Activated CD4-positive, alpha-beta T cell treated with anti-CD3 and anti-CD28 coated beads, Interleukin-2, amount 50 U/mL, for 4 hours (primary cell): Measurements from ENCODE around the gene TGFB2.

ENCODE experiments used
- DNase-seq, 2 experiments: peaks; one replicate each; pipeline ENCODE4 v3.0.0-alpha.2; 2020

TGFB2 gene

GRCh38 chr1:218430822-218431221 is 85.7 kb downstream of the TGFB2 start:
- DNase-seq: no peak

DNA sequence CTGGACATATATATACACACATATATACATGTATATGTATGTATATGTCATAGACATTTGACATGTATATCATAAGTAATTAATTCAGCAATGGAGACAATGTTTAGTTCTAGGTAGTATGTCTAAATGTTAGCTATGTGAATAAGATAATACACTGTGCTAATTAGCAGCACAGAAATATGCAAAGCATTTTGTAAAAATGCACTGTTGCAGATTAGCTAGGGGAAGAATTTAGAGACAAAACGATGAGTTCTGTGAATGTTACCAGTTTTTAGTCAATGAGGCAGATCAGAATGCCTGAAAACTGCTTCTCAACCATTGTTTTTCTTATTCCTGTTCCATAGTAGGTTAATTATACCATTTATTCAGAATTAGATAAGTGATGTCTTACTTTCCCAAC is 86.3 kb downstream of the TGFB2 start:
- DNase-seq: no peak

DNA sequence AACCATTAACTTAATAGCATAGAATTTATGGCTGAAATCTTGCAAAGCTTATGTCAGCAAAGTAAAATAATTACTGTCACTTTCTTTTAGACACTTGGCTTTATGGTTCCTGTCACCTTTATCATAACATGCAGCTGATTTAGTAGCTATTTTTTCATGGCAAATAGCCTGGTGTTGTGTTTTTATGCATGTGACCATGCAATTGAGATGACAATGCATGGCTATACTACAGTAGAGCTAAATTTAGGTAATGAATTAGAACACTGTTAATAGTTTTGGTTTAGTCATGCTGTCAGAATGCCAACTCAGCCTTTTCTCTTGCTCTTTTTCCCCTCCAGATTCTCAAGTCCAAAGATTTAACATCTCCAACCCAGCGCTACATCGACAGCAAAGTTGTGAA is 88.6 kb downstream of the TGFB2 start:
- no peak for DNase-seq

GRCh38 chr1:218435528-218435927 is 90.4 kb downstream of the TGFB2 start:
- DNase-seq: no peak

- no peak for DNase-seq
These were observed 91.2 kb downstream of the TGFB2 start for GRCh38 chr1:218436346-218436745.

DNA sequence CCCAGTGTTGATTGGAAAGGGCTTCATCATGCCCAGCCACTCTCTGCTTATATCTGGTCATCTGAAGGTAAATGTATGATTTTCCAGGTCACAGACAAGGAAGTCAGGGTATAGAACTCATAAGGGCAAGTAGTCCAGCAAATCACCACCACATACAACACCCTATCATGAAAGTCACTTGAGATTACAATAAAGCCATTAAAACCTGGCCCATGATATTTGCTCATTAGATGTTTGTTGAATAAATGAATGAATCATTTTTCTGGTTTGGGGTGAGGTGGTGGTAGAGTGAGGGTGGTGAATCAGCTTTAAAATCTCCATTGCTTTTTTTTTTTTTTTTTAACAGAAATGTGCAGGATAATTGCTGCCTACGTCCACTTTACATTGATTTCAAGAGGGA is 91.9 kb downstream of the TGFB2 start:
- no peak for DNase-seq

- DNase-seq: no peak
These were observed 94.6 kb downstream of the TGFB2 start for GRCh38 chr1:218439541-218440295.

- no peak for DNase-seq
These were observed 98.1 kb downstream of the TGFB2 start for GRCh38 chr1:218443255-218443654.

DNA sequence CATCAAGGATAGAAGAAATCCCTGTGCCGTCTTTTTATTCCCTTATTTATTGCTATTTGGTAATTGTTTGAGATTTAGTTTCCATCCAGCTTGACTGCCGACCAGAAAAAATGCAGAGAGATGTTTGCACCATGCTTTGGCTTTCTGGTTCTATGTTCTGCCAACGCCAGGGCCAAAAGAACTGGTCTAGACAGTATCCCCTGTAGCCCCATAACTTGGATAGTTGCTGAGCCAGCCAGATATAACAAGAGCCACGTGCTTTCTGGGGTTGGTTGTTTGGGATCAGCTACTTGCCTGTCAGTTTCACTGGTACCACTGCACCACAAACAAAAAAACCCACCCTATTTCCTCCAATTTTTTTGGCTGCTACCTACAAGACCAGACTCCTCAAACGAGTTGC is 99.0 kb downstream of the TGFB2 start:
- no peak for DNase-seq

GRCh38 chr1:218444588-218444987 is 99.5 kb downstream of the TGFB2 start:
- no peak for DNase-seq

GRCh38 chr1:218447010-218447689 is 102.0 kb downstream of the TGFB2 start:
- DNase-seq: no peak

DNA sequence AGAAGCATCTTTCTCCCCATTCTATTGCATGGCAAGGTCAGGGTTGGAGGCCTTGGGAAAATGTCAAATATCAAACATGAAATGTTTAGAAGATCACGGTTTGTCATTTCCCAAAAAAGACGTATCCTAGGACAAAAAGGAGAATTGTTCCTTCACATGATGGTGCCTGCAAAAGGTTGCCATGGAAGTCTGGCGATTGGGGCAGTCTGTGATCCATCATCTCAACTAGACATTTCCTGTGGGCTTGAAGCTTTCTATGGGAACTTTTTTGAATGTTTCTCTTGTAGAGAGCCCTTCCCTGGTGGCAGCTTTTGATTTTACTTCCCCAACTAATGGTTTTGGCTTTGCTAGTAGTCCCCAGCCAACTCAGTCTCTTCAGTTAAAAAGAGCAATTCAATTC is 106.3 kb downstream of the TGFB2 start:
- DNase-seq: no peak

- no peak for DNase-seq
These were observed 109.7 kb downstream of the TGFB2 start for GRCh38 chr1:218454700-218455282.

GRCh38 chr1:218456444-218456843 is 111.3 kb downstream of the TGFB2 start:
- no peak for DNase-seq

DNA sequence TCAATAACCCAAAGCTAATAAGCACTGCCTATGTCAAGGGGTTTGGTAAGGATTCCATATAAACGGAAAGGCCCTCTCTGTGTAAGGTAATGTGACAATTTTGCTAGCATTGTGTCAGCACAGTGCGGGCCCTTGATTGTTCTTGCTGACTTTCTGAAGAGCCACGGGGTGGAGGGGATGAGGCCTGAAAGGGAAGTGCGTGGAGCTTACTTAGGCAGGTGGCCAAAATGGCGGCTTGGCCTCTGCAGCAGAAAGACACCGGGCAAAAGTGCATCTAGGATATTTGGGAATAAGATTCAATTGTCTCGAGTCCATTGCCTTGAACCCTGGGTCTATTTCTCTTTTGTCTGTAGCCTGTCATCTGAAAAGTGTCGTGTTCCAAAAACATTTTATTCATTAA is 114.3 kb downstream of the TGFB2 start:
- no peak for DNase-seq

- DNase-seq: no peak
These were observed 115.0 kb downstream of the TGFB2 start for GRCh38 chr1:218459878-218460711.

DNA sequence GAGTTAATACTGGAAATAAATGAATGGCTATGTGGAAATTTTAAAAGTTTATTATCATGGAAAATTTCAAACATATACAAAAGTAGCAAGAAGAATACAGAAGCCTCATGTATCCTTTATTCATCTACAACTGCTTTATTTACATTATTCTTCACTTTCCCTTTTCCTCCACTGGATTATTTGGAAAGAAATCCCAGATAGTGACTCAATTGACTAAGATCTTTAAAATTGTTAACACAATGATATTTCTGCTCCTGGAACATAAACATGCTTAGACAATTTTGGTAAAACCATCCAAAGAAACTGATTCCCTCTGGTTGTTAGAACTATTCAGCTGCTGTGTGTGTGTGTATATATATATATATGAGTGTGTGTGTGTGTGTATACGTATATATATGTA is 116.2 kb downstream of the TGFB2 start:
- no peak for DNase-seq

GRCh38 chr1:218462116-218462515 is 117.0 kb downstream of the TGFB2 start:
- no peak for DNase-seq

DNA sequence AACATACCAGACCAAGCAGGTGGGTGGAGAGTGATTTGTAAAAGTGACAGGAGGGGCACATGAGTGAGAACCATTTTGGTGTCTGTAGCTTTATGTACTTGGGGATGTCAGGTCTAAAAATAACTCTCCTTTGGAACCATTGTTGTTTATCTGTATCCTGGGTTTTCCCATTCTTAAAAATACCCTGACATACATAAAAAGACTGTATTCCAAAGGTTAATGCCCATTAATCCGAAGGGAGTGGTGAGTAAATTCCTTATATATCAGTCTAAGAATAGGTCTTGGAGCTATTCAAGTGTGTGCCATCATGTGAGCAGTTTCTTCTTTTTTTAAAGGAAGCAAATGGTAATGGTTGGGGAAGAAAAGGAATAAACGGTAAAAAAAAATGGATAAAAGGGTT is 117.5 kb downstream of the TGFB2 start:
- no peak for DNase-seq

GRCh38 chr1:218463194-218464156 is 118.3 kb downstream of the TGFB2 start:
- no peak for DNase-seq

DNA sequence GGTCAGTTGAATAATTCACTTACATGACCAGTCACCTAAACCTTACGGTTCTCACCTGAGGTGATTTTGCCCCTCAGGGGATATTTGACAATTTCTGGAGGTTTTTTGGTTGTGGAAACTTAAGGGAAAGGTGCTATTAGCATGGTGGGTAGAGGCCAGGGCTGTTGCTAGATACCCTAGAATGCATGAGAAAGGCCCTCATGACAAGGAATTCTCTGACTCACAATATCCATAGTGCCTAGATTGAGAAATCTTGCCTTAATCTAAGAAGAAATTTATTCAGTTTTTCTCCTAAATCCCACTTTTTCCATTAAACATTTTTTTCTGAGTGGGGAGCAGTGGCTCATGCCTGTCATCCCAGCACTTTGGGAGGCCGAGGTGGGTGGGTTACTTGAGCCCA is 119.7 kb downstream of the TGFB2 start:
- DNase-seq: no peak

DNA sequence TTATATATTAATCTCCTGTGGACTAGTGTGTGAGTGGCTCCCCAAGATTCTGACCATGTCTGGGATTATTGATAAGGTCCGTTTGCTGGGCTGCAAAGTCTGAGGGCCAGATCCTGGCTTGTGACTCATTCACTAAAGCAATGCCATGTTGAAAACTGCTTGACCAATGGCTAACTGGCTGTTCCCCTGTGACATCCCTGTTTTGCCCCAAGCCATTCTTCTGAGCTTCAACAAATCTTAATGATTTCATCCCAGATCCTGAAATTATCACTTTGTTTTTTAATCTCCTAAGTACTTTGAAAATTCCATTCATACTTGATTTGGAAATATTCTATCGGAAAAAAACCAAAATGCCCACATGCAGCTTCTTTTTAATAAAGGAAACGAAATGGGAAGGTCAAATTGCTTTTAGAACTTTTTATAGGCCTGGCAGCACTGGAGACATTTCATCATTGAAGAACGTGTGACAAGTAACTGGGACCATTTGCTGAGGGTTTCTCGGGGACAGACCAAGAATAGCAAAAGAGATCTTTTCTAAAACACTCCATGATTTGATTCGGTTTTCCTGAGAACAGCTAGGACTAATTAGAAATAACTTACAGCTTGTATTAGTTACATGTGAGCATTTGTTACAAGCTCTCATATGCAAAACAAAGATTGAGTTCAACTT is 121.3 kb downstream of the TGFB2 start:
- DNase-seq: no peak
